ENCODE results near the gene INO80C.

DNA sequence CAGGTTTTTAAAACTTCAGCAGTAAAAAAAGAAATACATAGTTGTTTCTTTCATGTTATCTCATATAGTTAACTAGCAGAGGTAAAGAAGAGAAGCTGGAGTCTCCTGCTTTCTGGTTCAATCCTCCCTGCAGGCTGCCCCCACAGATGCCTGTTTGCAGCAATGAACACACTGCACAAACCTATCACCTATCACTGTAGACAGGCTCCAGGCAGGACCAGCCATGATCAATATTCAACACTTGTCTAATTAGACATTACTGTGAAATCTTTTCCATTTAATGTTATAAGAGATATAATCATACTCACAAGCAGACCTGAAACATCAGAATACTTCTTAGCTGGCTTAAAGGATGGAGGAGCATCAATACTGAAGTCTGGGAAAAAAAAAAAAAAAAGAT, 19.8 kb downstream of the INO80C start:
- TF ChIP-seq EZH2phosphoT487 (IDR thresholded peaks at IDR 0.05; ENCODE audit: borderline replicate concordance, low read depth, low read length): no peak
- TF ChIP-seq, protein P1, sequence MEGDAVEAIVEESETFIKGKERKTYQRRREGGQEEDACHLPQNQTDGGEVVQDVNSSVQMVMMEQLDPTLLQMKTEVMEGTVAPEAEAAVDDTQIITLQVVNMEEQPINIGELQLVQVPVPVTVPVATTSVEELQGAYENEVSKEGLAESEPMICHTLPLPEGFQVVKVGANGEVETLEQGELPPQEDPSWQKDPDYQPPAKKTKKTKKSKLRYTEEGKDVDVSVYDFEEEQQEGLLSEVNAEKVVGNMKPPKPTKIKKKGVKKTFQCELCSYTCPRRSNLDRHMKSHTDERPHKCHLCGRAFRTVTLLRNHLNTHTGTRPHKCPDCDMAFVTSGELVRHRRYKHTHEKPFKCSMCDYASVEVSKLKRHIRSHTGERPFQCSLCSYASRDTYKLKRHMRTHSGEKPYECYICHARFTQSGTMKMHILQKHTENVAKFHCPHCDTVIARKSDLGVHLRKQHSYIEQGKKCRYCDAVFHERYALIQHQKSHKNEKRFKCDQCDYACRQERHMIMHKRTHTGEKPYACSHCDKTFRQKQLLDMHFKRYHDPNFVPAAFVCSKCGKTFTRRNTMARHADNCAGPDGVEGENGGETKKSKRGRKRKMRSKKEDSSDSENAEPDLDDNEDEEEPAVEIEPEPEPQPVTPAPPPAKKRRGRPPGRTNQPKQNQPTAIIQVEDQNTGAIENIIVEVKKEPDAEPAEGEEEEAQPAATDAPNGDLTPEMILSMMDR (conservative IDR thresholded peaks at IDR 0.05; ENCODE audit: low read length): no peak

Measured in OCI-LY7 (cell line).